HG03196 (cell line): Measurements from ENCODE around the gene CFLAR.
"Not testable (repeated sequence)": the region's sequence is repeated elsewhere in the genome, so short reads cannot be mapped to it uniquely, and the experiment has no call there.

Experiments used
- ATAC-seq: cut with Tn5 transposase; IDR thresholded peaks from one replicate; pipeline ENCODE4 v1.9.1; 2021; ENCODE audit not compliant: unreplicated experiment

Gene CFLAR

DNA sequence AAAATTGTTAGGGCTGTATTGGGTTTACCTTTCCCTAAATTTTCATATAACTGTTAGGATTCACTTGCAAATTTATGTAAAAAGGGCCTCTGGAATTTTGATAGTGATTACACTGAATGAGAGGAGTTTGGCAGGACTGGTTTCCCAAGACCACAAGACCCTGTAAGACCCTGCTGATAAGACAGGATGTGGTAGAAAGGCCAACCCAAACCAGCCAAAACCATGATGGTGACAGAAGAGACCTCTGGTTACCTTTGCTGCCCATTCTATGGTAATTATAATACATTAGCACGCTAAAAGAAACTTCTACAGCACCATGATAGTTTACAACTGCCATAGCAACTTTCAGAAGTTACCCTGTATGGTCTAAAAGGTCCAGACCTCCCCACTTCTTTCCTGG is 58.7 kb downstream of the CFLAR start:
- no peak for ATAC-seq

DNA sequence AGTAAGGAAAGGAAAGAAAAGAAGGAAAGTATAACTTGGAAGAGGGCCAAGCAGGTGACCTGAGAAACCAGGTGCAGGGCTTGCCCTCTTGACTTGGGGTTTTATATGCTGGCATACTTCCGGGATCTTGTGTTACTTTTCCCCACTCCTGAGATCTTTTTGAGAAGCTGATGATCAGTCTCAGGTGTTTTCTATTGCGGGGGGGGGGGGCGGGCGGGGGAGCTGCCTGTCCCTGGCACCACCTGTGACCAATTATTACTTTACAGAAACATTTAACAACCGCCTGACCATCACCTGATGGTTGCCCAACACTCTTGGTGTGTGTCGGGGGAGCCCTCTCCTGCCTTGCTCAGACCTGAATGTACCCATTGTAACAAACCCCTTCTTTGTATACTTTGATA is 60.1 kb downstream of the CFLAR start:
- no peak for ATAC-seq

DNA sequence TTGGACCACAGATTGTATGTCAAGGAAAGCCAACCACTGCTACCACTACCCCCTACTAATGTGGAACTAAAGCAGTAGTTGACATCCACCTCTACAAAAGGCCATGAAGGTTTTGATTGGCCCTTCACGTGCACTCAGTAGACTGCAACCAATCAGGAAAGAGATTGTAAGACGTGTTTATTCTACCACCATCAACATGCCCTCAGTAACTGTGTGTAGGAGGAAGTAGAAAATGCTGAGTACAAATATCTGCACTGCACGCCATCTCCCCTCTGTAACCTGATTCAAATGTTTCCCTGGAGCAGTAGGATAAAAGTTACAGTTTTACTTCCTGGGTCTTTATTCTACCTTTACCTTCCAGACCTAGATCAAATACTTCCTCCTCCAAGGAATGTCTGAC is 64.0 kb downstream of the CFLAR start:
- no peak for ATAC-seq

DNA sequence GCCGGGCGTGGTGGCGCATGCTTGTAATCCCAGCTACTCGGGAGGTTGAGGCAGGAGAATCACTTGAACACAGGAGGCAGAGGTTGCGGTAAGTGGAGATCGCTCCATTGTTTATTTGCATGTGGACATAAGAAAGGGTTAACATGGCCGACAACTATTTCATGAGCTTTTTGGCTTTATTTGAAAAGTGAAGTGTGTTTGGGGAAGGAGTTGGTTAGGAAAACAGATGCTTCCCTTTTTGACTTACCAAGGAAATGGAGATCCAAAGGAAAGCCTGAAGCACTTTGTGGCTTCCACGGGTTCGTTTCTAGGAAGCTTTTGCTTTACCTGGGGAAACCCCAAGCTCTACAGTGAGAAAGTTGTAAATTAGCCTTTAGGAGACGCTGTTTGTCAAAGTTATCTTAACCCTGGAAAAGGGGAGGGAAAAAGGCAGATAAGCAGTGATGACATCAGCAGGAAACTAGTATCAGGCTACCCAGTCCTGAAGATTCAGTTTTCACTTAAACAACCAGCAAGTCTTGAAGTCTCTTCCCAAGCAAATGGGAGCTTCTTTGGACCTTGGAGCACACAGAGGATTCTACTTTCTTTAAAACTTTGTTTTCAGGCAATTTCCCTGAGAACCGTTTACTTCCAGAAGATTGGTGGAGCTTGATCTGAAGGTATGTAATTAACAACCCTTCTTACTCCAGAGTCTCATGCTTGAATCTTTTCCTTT is 66.8 kb downstream of the CFLAR start, which contains the start of gene CASP10:
Gene CASP10 (plus strand): TSS at position 492 of the 715 bp plus-strand sequence. CDS start 2,637 bp downstream, outside the sequence.
- peak; percentile 78 for ATAC-seq

DNA sequence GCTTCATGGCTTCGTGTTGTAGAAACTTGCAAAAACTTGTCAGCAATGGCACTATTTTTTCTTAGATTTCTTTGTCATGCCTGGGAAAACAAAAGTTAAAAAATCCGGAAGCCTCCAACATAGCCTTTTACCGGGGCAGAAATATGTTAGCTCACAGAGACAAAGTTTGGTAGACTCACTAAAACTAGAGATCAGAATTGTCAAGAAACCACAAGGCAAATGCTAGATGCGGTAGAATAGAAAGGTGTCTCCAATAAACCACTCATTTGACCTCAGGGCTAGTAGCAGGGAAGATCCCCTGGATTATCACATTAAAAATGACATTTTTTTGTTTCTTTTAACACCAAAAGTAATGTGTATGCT is 67.4 kb downstream of the CFLAR start:
- ATAC-seq = no peak

DNA sequence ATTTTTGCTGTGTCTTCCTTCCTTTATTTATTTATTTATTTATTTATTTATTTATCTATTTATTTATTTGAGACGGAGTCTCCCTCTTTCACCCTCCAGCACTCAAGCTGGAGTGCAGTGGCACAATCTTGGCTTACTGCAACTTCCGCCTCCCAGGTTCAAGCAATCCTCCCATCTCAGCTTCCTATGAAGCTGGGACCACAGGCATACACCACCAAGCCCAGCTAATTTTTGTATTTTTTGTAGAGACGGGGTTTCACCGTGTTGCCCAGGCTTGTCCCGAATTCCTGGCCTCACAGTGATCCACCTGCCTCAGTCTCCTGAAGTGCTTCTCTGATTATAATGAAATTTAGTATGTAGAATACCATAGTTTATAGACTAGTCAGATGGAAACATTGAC is 67.9 kb downstream of the CFLAR start:
- ATAC-seq = not testable (repeated sequence)

DNA sequence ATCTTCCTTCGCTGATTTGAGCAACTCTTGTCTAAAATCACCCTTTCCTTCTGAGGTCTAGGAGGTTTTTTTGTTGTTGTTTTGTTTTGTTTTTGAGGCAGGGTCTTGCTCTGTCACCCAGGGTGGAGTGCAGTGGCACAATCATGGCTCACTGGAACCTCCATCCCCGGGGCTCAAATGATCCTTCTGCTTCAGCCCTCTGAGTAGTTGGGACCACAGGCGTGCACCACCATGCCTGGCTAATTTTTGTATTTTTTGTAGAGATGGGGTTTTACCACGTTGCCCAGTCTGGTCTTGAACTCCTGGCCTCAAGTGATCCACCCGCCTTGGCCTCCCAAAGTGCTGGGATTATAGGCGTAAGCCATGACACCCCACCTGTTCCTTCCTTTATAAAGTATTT is 68.3 kb downstream of the CFLAR start:
- not testable (repeated sequence) for ATAC-seq

DNA sequence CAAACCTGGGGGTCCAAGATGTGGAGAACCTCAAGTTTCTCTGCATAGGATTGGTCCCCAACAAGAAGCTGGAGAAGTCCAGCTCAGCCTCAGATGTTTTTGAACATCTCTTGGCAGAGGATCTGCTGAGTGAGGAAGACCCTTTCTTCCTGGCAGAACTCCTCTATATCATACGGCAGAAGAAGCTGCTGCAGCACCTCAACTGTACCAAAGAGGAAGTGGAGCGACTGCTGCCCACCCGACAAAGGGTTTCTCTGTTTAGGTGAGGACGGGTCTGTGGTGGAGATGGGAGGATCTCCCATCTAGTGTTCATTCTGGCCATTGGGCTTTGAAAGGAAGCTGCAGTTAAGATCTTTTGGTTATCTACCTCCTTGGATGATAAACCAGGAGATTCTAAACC is 69.9 kb downstream of the CFLAR start:
- no peak for ATAC-seq

DNA sequence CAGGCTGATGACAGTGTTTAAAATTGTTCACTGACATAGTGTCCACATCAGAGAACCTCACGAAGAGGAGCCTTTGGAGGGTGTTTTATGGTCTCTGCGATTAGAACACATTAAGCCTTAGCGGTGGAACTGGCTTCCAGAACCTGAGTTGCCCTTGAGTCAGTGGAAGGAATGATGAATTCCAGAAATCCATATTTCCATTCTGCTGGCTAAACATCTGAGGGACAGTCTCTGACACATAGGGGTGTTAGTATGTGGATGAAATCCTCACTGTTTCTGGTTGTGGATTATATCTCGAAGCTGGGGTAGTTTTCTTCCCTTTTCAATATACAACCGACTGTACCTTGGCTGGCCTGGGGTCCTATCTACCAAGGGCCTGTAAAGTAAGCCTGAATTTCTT is 71.0 kb downstream of the CFLAR start:
- no peak for ATAC-seq

DNA sequence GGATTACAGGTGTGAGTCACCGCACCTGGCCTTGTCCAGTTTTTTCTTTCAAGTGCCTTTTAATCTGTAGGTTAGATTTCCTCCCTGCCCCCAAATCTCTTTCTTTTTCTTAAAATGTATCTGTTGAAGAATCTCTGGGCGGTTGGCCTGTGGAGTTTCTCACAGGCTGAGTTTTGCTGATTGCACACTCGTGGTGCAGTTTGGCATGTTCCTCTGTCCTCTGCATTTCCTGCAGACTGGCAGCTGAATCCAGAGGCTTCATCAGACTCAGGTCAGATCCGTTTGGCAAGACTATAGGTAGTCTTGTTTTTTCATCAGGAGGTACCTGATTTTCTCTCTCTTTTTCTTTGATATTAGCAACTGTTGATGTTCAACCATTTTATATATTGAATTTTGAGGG is 72.5 kb downstream of the CFLAR start:
- ATAC-seq = no peak

DNA sequence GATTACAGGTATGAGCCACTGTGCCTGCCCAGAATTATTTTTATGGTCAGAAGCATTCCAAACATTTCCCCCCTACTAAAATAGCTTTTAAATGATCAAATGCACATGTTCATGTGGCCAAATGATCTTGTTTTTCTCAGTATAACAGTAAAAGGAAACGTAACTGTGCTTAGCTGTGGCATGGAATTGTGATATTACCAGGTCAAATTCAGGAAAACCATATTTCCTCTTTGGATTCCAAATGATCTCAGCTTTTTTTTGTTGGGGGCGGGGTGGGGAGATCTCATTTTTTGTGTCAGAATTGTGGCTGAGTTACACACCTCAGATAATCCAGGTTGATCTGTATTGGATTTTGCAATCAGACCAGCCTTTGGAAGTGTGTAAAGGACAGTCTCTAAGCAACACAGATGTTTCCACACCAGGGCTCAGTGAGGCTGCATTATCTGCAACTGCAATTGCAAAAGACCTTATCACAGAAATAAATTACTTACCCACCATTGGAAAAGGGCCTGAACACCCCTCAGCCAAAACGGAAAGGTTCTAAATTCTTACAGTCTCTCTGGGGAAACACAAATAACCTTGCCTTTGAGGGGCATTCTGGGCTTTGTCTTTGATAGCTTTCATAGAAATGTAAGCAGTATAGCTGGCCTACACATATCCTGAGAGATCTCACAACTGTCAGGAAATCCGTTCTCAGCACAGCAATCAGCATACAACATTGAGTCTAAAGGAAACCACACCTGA is 75.3 kb downstream of the CFLAR start:
- ATAC-seq = no peak

DNA sequence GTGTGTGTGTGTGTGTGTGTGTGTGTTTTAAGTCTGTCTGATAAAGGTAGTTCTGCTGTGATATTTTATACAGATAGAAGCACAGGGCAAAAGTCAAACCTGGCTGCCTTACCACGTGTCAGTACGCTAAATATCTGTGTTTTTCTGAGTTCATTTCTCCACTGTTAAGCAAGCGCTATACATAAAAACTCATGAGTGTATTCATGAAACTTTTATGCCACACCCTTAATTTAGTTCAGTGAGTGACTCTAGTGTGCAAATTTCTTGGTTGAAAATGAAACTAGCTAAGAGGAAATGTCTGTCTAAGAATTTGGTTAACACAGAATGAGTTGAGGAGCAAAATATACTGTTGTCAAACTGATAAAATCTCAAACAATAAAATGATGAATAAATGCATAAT is 78.1 kb downstream of the CFLAR start:
- ATAC-seq = peak; percentile 87

DNA sequence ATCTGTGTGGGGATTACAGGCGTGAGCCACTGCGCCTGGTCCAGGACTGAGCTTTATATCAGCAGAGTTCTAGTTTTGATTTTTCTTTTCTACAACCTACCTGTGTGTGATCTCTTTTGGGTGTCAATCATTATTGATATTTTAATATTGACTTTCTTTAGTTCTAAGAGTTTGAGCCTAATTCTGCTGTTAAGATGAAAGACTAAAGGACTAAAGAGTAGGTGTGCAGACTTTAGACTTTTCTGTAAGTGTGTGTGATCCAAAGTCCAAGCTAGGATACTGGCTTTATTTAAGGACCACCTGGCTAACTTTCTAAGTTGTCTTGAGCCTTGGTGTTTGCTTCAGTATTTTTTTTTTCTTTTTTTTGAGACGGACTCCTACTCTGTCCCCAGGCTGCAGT is 79.4 kb downstream of the CFLAR start:
- ATAC-seq = no peak

DNA sequence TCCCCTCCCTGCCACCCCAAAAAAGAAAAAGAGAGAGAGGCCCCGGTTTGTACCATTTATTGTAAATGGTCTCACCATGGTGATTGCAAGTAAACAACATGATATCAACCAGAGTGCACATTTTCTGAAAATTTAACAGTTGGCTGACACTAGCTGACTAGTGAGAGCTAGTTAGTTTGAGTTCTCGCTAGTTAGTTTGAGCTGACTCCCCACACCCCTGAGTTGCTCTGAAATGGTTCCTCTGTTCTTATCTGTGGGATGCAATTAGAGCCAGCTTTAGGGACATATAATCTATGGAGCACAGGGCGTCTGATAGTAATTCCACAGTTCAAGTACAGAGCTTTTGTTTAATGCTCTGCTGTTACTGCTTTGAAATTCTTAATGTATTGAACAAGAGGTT is 80.0 kb downstream of the CFLAR start:
- no peak for ATAC-seq

DNA sequence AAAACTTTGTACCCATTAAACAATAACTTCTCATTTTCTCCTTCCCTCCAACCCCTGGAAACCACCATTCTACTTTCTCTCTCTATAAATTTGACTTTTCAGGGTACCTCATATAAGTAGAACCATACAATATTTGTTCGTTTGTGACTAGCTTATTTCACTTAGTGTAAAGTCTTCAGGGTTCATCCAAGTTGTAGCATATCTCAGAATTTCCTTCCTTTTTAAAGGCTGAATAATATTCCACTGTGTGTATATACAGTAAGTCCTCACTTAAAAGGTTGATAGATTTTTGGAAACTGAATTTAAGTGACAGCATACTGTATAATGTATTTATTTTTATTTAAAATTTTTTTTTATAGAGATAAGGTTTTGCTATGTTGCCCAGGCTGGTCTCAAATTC is 80.8 kb downstream of the CFLAR start:
- ATAC-seq = no peak

DNA sequence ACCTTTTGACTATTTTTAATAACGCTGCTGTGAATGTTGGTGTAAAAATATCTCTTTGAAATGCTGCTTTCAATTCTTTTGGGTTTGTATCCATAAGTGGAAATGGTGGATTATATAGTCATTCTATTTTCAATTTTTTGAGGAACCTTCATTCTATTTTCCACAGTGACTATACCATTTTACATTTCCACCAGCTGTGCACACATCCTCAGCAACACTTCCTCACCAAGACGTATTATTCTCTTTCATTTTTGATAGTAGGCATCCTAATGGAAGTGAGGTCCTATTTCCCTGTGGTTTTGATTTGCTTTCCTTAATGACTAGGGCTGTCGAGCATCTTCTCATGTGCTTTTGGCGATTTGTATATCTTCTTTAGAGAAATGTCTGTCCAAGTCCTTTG is 81.8 kb downstream of the CFLAR start:
- no peak for ATAC-seq

DNA sequence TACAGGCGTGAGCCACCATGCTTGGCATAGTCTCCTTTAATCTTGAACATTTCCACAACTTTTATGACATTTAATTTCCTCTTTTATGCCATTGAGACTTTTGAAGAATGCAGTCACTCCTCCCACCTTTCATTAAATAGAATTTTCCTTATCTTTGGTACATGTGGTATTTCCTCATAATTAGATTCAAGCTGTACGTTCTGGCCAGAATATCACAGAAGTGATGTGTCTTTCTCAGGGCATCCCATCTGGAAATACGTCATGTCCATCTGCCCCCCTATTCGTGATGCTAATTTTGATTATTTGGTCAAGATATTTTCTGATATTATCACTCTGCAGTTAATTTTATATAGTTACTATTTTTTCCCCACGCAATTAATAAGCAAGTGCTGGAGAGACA is 83.9 kb downstream of the CFLAR start:
- no peak for ATAC-seq

DNA sequence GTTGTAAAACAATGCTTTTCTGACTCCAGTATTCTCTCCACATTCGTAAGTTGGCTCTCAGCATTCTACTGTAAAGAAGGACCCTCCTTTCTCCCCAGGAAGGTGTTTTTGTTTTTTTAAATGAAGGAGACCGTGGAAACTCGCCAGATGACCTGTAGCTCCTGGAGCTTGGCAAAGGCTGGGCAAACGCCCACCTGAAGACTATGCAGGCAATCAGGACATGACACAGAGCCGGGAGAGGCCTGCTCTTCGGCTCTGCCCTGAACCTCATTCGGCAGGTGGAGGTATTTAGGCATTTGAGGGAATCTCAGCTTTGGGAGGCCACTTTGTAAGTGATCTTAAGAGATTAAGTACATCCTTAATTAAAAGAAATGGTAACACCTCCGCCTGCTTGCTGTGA is 84.4 kb downstream of the CFLAR start:
- no peak for ATAC-seq

DNA sequence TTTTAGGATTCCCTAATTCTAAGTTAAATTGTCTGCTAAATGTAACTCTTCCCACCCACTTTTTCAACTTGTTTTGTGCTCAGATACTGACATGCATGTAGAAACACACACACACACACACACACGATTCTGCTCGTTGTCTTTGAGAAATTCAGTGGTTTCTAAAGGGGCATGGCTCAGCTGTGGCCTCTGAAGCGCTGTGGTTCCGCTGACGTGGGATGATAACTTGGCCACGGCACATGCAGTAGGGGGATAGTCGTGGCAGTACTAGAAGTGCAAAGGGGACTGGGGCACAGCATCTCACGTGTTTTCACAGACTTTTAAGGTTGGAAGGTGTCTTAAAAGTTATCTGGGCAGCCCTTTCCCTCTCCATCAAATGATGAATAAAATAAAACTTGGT is 85.4 kb downstream of the CFLAR start:
- no peak for ATAC-seq

DNA sequence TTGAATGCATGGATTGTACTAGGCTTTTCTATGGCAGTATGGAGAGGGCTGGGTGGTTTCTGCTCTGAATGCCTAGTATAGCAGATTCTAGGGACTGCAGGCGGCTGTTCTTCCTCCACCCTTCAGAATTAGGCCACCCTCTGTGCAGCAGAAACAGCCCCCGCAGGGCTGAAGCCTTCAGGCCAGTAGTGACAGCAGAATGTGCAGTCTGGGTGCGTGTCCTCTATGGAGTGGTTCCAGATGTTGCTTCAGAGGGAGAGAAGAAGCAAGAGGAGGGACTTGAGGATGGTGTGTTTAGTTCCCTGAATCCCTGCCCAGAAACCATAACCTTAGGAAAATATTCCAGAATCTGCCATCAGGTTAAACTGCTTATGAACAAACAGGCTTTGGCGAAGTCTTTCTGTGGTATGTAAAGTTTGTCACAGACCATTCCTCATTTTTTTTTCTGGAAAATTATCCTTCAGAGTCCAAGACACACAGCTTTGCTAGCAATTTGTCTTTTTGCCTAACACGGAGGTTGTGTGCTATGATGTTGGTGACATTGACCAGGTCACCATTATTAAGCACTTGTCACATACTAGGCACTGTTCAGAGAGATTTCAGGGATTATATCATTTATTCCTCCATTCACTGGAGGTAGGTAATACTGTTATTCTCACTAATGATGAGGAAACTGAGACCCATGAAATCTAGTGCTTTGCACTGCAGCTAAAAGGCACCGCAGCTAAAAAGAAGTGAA is 88.1 kb downstream of the CFLAR start:
- ATAC-seq = no peak

DNA sequence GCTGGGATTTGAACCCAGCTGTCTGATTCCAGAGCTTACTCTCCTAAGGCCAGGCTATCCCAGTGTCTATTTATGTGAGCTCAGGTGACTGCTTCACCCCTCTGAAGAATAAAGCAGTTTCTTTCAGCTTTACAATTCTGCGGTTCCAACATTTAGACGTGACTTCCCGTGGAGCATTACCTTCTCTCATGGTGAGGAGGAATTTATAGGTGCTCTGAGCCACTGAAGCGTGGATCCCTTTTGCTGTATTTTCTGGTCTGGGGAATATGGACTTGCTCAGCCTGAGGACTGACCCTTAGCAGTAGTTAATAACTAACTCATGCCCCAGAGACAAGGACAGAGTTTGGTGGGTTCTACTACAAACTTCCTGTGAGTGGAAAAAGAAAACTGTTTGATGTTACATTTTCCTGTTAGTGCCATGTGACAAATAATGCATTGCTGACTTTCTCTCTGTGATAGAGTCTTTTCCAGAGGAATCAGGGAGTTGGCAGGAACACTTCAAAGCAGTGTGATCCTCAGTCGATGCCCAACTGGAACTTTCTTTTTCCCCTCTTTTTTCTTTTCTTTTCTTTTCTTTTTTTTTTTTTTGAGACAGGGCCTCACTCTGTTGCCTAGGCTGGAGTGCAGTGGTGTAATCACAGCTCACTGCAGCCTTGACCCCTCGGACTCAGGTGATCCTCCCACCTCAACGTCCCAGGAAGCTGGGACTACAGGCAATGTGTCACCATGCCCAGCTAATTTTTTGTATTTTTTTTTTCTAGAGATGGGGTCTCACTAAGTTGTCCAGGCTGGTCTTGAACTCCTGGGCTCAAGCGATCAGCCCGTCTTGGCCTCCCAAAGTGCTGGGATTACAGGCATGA is 88.9 kb downstream of the CFLAR start:
- ATAC-seq = no peak
